IMR-90 (cell line): ENCODE data around the gene DEFB115. TPM values are rescaled to one million over a fixed set of nuclear protein-coding genes. Genes with fewer than 3 reads are reported as not detected.

Experiments used
- ATAC-seq: fragments of 200-7000 bp; cut with Tn5 transposase; 2 replicates; pipeline ENCODE4 v1.9.1; 2020; ENCODE audit warnings: low read depth, mild to moderate bottlenecking, moderate library complexity
- BruUV-seq: library from RNA; stranded (reverse); fragments of 400-500 nt; replicated peaks from 2 replicates; lab custom pipeline; 2021; lab: Mats Ljungman, UMichigan
- CTCF ChIA-PET: fragments of 300-600 bp; formaldehyde crosslinking; extraction: SDS; loops from one replicate; lab custom pipeline; 2021; ENCODE audit warnings: antibody characterized with exemption; lab: Yijun Ruan, JAX
- POLR2A ChIA-PET: fragments of 300-600 bp; sonication (Branson Sonifier 250); formaldehyde crosslinking; loops from one replicate; lab custom pipeline; 2022; ENCODE audit warnings: antibody characterized with exemption; ENCODE audit not compliant: unreplicated experiment; lab: Charles Lee
- DNase-seq: peaks from one replicate; pipeline ENCODE4 v3.0.0; 2013
- H2AFZ ChIP-seq: replicated peaks from 2 replicates; pipeline ENCODE3; 2013; ENCODE audit warnings: low read length, mild to moderate bottlenecking; ENCODE audit not compliant: poor library complexity
- H2AK5ac ChIP-seq: 2 replicates; pipeline ENCODE4 v1.6.1; 2013; ENCODE audit warnings: low read depth, low read length, inconsistent platforms
- H2AK9ac ChIP-seq: replicated peaks from 2 replicates; pipeline ENCODE3; 2013; ENCODE audit warnings: mild to moderate bottlenecking, low read depth, low read length, moderate library complexity; ENCODE audit not compliant: poor library complexity
- H2BK120ac ChIP-seq: 2 replicates; pipeline ENCODE4 v1.6.1; 2013; ENCODE audit warnings: low read depth, low read length, inconsistent platforms
- H2BK15ac ChIP-seq: 3 replicates; pipeline ENCODE4 v1.6.1; 2013; ENCODE audit warnings: low read depth, low read length, inconsistent platforms
- H2BK20ac ChIP-seq: 2 replicates; pipeline ENCODE4 v1.6.1; 2013; ENCODE audit warnings: low read depth, mild to moderate bottlenecking, inconsistent platforms, low read length, moderate library complexity
- H2BK5ac ChIP-seq: 2 replicates; pipeline ENCODE4 v1.6.1; 2013; ENCODE audit warnings: mild to moderate bottlenecking, low read depth, low read length, inconsistent platforms; ENCODE audit not compliant: poor library complexity, severe bottlenecking
- H3K14ac ChIP-seq: replicated peaks from 2 replicates; pipeline ENCODE4 v1.6.1; 2013; ENCODE audit warnings: low read depth, low read length, inconsistent platforms
- H3K18ac ChIP-seq: 2 replicates; pipeline ENCODE4 v1.6.1; 2013; ENCODE audit warnings: low read depth, low read length, control low read depth
- H3K23ac ChIP-seq: 2 replicates; pipeline ENCODE4 v1.6.1; 2013; ENCODE audit warnings: low read depth, low read length, inconsistent platforms
- H3K27ac ChIP-seq: 2 replicates; pipeline ENCODE4 v1.5.1; 2013; ENCODE audit warnings: mild to moderate bottlenecking, control low read depth, low read length; ENCODE audit not compliant: insufficient read depth
- H3K27me3 ChIP-seq: 2 replicates; pipeline ENCODE4 v1.6.1; 2013; ENCODE audit warnings: low read length; ENCODE audit not compliant: control insufficient read depth, insufficient read depth
- H3K36me3 ChIP-seq: 2 replicates; pipeline ENCODE4 v1.6.1; 2013; ENCODE audit warnings: low read length, mixed read lengths; ENCODE audit not compliant: control insufficient read depth, insufficient read depth
- H3K4ac ChIP-seq: 2 replicates; pipeline ENCODE4 v1.6.1; 2013; ENCODE audit warnings: low read depth, low read length, inconsistent platforms
- H3K4me1 ChIP-seq: 2 replicates; pipeline ENCODE4 v1.6.1; 2013; ENCODE audit warnings: low read length, mixed read lengths; ENCODE audit not compliant: control insufficient read depth, insufficient read depth
- H3K4me2 ChIP-seq: 2 replicates; pipeline ENCODE4 v1.6.1; 2013; ENCODE audit warnings: low read depth, mild to moderate bottlenecking, control low read depth, low read length, moderate library complexity
- H3K4me3 ChIP-seq: 2 replicates; pipeline ENCODE4 v1.5.1; 2013; ENCODE audit warnings: low read depth, mild to moderate bottlenecking, control low read depth, low read length, moderate library complexity; ENCODE audit not compliant: insufficient read depth
- H3K56ac ChIP-seq: 2 replicates; pipeline ENCODE4 v1.6.1; 2013; ENCODE audit warnings: low read length, inconsistent platforms; ENCODE audit not compliant: insufficient read depth; ENCODE audit errors: extremely low read depth
- H3K79me1 ChIP-seq, 2 experiments: 2 replicates each; pipeline ENCODE4 v1.6.1; 2013; ENCODE audit warnings: low read length in 2 of 2, inconsistent platforms in 1 of 2, low read depth in 1 of 2
- H3K9ac ChIP-seq: 2 replicates; pipeline ENCODE4 v1.6.1; 2013; ENCODE audit warnings: low read depth, low read length, control low read depth
- H3K9me1 ChIP-seq: 2 replicates; pipeline ENCODE4 v1.6.1; 2013; ENCODE audit warnings: low read length, inconsistent platforms; ENCODE audit not compliant: insufficient read depth
- H3K9me3 ChIP-seq: 2 replicates; pipeline ENCODE4 v1.6.1; 2013; ENCODE audit warnings: low read length; ENCODE audit not compliant: control insufficient read depth, insufficient read depth
- H4K20me1 ChIP-seq: 2 replicates; pipeline ENCODE4 v1.6.1; 2013; ENCODE audit warnings: low read length, inconsistent platforms; ENCODE audit not compliant: insufficient read depth
- H4K5ac ChIP-seq: 2 replicates; pipeline ENCODE4 v1.6.1; 2013; ENCODE audit warnings: mild to moderate bottlenecking, low read depth, low read length, control low read depth
- H4K8ac ChIP-seq, 2 experiments: 2 replicates each; pipeline ENCODE4 v1.6.1; 2013; ENCODE audit warnings: low read depth in 2 of 2, low read length in 2 of 2, control low read depth in 1 of 2, inconsistent platforms in 1 of 2
- H4K91ac ChIP-seq: 2 replicates; pipeline ENCODE4 v1.6.1; 2013; ENCODE audit warnings: low read depth, low read length, inconsistent platforms; ENCODE audit not compliant: insufficient read depth
- CHD1 ChIP-seq: IDR thresholded peaks from 2 replicates; pipeline ENCODE4 v1.6.1; 2012; ENCODE audit warnings: low read depth, low read length, improper control_type of control experiment
- CTCF ChIP-seq: conservative IDR thresholded peaks from 2 replicates; pipeline ENCODE4 v1.5.1; 2012; ENCODE audit warnings: mild to moderate bottlenecking, low read depth, low read length, improper control_type of control experiment
- FOS ChIP-seq: fragments of 150-350 bp; IDR thresholded peaks from 2 replicates; pipeline ENCODE4 v1.6.1; 2016; ENCODE audit warnings: low read depth, low read length
- POLR2A ChIP-seq: IDR thresholded peaks from 2 replicates; pipeline ENCODE4 v1.6.1; 2012; ENCODE audit warnings: mild to moderate bottlenecking, low read depth, low read length
- RCOR1 ChIP-seq: IDR thresholded peaks from 2 replicates; pipeline ENCODE4 v1.6.1; 2012; ENCODE audit warnings: mild to moderate bottlenecking, low read length, improper control_type of control experiment; ENCODE audit not compliant: insufficient replicate concordance
- RFX5 ChIP-seq: IDR thresholded peaks from 2 replicates; pipeline ENCODE4 v1.8.0; 2012; ENCODE audit warnings: low read depth, mild to moderate bottlenecking, low read length, moderate library complexity
- WGBS, 2 experiments: methylation state at CpG; one replicate each; pipeline versions ENCODE4 v1.1.5 to v1.1.7; 2013; ENCODE audit warnings: missing lambda C conversion rate in 2 of 2; ENCODE audit not compliant: insufficient read length in 1 of 2; ENCODE audit errors: extremely low coverage in 2 of 2; 5-methylcytosine and 5-hydroxymethylcytosine counted together
- dilution Hi-C: fragments of 300-500 bp; cut with HindIII; formaldehyde crosslinking; loops from one replicate; pipeline ENCODE4 v1.14.3; 2018; ENCODE audit warnings: low sequenced_read_pairs; ENCODE audit not compliant: unreplicated experiment
- in situ Hi-C: fragments of 300-500 bp; cut with MboI; formaldehyde crosslinking; loops from 3 replicates; pipeline ENCODE4 v1.14.3; 2019; ENCODE audit warnings: low sequenced_read_pairs, inconsistent platforms, mixed read lengths
- intact Hi-C: fragments of 100-400 bp; cut with micrococcal nuclease; formaldehyde crosslinking; loops from 2 replicates; pipeline ENCODE4 v1.10.0; 2022
- polyA plus RNA-seq, 3 experiments: library from polyadenylated mRNA; depleted of rRNA; stranded (reverse); fragments of >200 nt; gene quantifications; 2 replicates each; pipeline ENCODE4 v1.2.3, GENCODE V29; 2012; ENCODE audit warnings: low replicate concordance in 1 of 3
- total RNA-seq: library from RNA; depleted of rRNA; stranded (reverse); fragments of >200 nt; gene quantifications from 2 replicates; pipeline ENCODE4 v1.2.3, GENCODE V29; 2012

Gene DEFB115
- total and polyA plus RNA-seq, 2 of the 4 experiments (the other 2 are of a cell fraction), result not detected

DNA sequence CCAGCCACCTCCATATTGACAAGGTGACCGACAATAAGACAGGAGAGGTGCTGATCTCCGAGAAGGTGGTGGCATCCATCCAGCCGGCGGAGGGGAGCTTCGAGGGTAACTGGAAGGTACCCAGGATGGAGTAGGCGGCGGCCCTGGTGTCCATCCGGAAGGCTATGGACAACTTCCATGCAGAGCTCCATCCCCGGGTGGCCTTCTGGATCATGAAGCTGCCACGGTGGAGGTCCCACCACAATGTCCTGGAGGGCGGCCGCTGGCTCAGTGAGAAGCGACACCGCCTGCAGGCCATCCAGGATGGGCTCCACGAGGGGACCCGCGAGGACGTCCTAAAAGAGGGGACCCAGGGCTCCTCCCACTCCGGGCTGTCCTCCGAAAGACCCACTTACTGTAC, 17.0 kb downstream of the DEFB115 start:
- no peak overlapping the region for H3K4me3 ChIP-seq
- TF ChIP-seq FOS, result no peak
- no peak for TF ChIP-seq CTCF
- no peak for TF ChIP-seq RCOR1
- TF ChIP-seq CHD1, result no peak
- no peak for TF ChIP-seq RFX5
- no peak for TF ChIP-seq POLR2A
- no peak overlapping the region for H3K4me2 ChIP-seq
- no peak overlapping the region for H2BK5ac ChIP-seq
- peaks cover 27% of the 10 kb centered on the region for H3K9me3 ChIP-seq
- H2BK20ac ChIP-seq, result no peak overlapping the region
- no peak overlapping the region for H4K5ac ChIP-seq
- H3K23ac ChIP-seq, result no peak overlapping the region
- no peak for ATAC-seq
- no peak overlapping the region for H3K14ac ChIP-seq
- WGBS, 2 experiments, result 71% methylated on average over 11 of the region's 20 CpGs; no CpG with 5 or more reads in 1 of the 2 experiments
- no peak overlapping the region for H3K18ac ChIP-seq
- in situ Hi-C loops (no loop called here), dilution Hi-C loops (no loop called here), intact Hi-C loops (no loop called here)
- H2AK5ac ChIP-seq, result no peak overlapping the region
- DNase-seq, result no peak
- no peaks in the 10 kb centered on the region for H3K27me3 ChIP-seq
- no peak overlapping the region for H3K56ac ChIP-seq
- H3K9me1 ChIP-seq, result no peaks in the 10 kb centered on the region
- H2AK9ac ChIP-seq, result no peak overlapping the region
- no peaks in the 10 kb centered on the region for H3K4me1 ChIP-seq
- POLR2A ChIA-PET, result no interaction called here
- no peak overlapping the region for H2BK15ac ChIP-seq
- no peak overlapping the region for H3K4ac ChIP-seq
- no TSS peak for BruUV-seq
- no peak overlapping the region for H4K8ac ChIP-seq
- no peaks in the 10 kb centered on the region for H3K36me3 ChIP-seq
- H3K9ac ChIP-seq, result no peak overlapping the region
- no peaks in the 10 kb centered on the region for H3K79me1 ChIP-seq
- H4K20me1 ChIP-seq, result no peaks in the 10 kb centered on the region
- no peak overlapping the region for H2BK120ac ChIP-seq
- H2AFZ ChIP-seq, result no peak overlapping the region
- H3K27ac ChIP-seq, result no peak overlapping the region
- CTCF ChIA-PET, result no interaction called here
- no peak overlapping the region for H4K91ac ChIP-seq
